ENCODE measurements around the gene B4GAT1. TPM values are rescaled to one million over a fixed set of nuclear protein-coding genes. Genes with fewer than 3 reads are reported as not detected.

The B4GAT1 gene
- total RNA-seq, 4 donors from 2014 or later: 39.7 to 62.0 (median 47.6) TPM

- Histone ChIP-seq H3K27me3 (no peaks in the 10 kb centered on the region), H3K36me3 (peaks cover 0 to 64% of the 10 kb centered on the region in 2 donors), H3K4me1 (peaks cover 0 to 32% (median 22%) of the 10 kb centered on the region in 3 donors), H3K9me3 (no peaks in the 10 kb centered on the region), H3K4me3 (peak overlapping the region in 1 of 2 donors; percentile 60), H3K27ac (peak overlapping the region in 1 of 4 donors; percentile 73)
- no peak for TF ChIP-seq POLR2A (IDR thresholded peaks at IDR 0.05)
- TF ChIP-seq, protein P1, sequence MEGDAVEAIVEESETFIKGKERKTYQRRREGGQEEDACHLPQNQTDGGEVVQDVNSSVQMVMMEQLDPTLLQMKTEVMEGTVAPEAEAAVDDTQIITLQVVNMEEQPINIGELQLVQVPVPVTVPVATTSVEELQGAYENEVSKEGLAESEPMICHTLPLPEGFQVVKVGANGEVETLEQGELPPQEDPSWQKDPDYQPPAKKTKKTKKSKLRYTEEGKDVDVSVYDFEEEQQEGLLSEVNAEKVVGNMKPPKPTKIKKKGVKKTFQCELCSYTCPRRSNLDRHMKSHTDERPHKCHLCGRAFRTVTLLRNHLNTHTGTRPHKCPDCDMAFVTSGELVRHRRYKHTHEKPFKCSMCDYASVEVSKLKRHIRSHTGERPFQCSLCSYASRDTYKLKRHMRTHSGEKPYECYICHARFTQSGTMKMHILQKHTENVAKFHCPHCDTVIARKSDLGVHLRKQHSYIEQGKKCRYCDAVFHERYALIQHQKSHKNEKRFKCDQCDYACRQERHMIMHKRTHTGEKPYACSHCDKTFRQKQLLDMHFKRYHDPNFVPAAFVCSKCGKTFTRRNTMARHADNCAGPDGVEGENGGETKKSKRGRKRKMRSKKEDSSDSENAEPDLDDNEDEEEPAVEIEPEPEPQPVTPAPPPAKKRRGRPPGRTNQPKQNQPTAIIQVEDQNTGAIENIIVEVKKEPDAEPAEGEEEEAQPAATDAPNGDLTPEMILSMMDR (IDR thresholded peaks at IDR 0.05): no peak
- no peak for TF ChIP-seq EP300 (IDR thresholded peaks at IDR 0.05)
- no peak for TF ChIP-seq POLR2AphosphoS5 (IDR thresholded peaks at IDR 0.05)
- no CpG with 5 or more reads among the region's 42 CpGs for WGBS, 2 donors (ENCODE audit: low coverage in 1 of 2)
- no peak for ATAC-seq
Observed at GRCh38 chr11:66334605-66335442, 12.6 kb downstream of the B4GAT1 start.

DNA sequence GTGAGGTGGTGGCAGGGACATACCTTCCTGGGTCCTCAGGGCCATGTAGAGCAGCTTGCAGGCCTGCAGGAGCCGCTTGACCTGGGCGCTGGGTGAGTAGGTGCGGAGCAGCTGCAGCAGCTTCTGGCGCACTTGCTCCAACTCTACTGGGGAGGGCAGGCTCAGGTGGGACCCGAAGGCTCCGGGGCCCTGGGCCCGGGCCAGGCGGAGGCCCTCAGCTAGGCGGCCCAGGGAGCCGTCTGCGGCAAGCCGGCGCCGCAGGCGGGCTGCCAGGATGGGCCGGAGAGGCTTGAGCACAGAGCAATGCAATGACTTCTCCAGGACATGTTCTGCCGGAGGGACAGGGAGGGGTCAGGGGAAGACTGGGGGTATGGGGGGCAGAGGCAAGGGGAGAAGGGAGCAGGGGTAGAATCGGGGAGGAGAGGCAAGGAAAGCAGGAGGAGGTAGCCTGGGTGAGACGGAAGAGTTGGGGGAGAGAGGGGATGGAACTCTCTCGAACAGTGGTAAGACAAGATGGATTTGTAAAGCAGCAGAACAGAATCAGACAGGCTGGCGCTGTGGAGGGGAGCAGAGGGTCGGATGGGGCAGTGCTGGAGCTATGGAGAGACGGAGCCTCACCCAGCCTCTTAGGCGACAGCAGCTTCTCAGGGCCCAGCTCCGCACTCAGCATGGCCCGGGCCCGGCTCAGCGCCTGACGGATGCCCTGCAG lies 13.4 kb downstream of the B4GAT1 start:
- TF ChIP-seq, protein P1 (IDR thresholded peaks at IDR 0.05): no peak
- no peak for TF ChIP-seq EP300 (IDR thresholded peaks at IDR 0.05)
- no peak for TF ChIP-seq POLR2AphosphoS5 (IDR thresholded peaks at IDR 0.05)
- TF ChIP-seq POLR2A (IDR thresholded peaks at IDR 0.05): no peak
- H3K27ac ChIP-seq: no peak overlapping the region
- no peak for ATAC-seq
- H3K4me1 ChIP-seq: peaks cover 0 to 32% (median 23%) of the 10 kb centered on the region in 3 donors
- no peak overlapping the region for H3K4me3 ChIP-seq
- WGBS, 2 donors (ENCODE audit: low coverage in 1 of 2): 80 to 81% methylated on average over 2 to 9 of the region's 29 CpGs
- H3K9me3 ChIP-seq: no peaks in the 10 kb centered on the region
- peaks cover 0 to 56% of the 10 kb centered on the region in 2 donors for H3K36me3 ChIP-seq
- H3K27me3 ChIP-seq: no peaks in the 10 kb centered on the region

DNA sequence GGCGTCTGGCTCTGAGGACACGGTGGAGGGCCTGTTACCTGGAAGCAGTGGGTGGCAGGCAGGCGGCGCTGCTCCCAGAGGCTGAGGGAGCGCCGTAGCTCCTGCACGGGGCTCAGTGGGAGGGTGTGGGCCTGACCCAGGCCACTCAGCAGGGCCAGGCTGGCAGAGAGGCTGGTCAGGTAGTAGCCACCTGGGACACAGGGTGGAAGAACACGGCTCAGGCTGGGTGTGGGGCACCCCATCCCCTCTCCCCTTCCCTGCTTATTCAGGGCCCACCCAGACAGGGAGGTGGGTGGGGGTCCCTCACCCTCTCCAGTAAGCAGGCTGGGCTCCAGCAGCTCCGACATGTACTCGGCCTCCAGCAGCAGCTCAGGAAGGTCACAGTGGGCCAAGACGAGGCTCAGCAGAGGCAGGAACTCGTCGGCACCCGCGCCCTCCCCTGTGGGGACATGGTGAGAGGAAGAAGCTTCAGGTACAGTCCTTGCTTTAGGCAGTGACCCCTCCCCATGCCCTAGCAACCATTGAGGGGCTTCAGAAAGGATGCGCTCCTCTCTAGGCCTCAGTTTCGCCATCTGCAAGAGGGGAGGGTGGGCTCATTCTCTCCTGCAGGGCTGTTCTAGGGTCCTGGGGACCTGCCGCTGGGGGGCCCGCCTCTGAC lies 14.1 kb downstream of the B4GAT1 start:
- no peak for ATAC-seq
- no peak overlapping the region for H3K27ac ChIP-seq
- peaks cover 0 to 38% (median 29%) of the 10 kb centered on the region in 3 donors for H3K4me1 ChIP-seq
- 86 to 100% methylated on average over 1 of the region's 19 CpGs for WGBS, 2 donors (ENCODE audit: low coverage in 1 of 2)
- H3K4me3 ChIP-seq: no peak overlapping the region
- H3K9me3 ChIP-seq: no peaks in the 10 kb centered on the region
- TF ChIP-seq, protein P1 (IDR thresholded peaks at IDR 0.05): no peak
- TF ChIP-seq EP300 (IDR thresholded peaks at IDR 0.05): no peak
- no peak for TF ChIP-seq POLR2AphosphoS5 (IDR thresholded peaks at IDR 0.05)
- TF ChIP-seq POLR2A (IDR thresholded peaks at IDR 0.05): no peak
- H3K36me3 ChIP-seq: peaks cover 0 to 49% of the 10 kb centered on the region in 2 donors
- H3K27me3 ChIP-seq: no peaks in the 10 kb centered on the region

GRCh38 chr11:66332371-66333219 lies 14.8 kb downstream of the B4GAT1 start:
- H3K27ac ChIP-seq: no peak overlapping the region
- 50 to 90% methylated on average over 2 to 5 of the region's 18 CpGs for WGBS, 2 donors (ENCODE audit: low coverage in 1 of 2)
- no peaks in the 10 kb centered on the region for H3K9me3 ChIP-seq
- no peak overlapping the region for H3K4me3 ChIP-seq
- no peaks in the 10 kb centered on the region for H3K27me3 ChIP-seq
- no peak for ATAC-seq
- peaks cover 0 to 45% (median 35%) of the 10 kb centered on the region in 3 donors for H3K4me1 ChIP-seq
- TF ChIP-seq EP300 (IDR thresholded peaks at IDR 0.05) (no peak), POLR2A (IDR thresholded peaks at IDR 0.05) (no peak), POLR2AphosphoS5 (IDR thresholded peaks at IDR 0.05) (no peak)
- TF ChIP-seq, protein P1 (IDR thresholded peaks at IDR 0.05): no peak
- H3K36me3 ChIP-seq: peaks cover 0 to 42% of the 10 kb centered on the region in 2 donors

All from gastroesophageal sphincter (tissue), 4 donors.